ENCODE results near the gene KCNA3. TPM values are rescaled to one million over a fixed set of nuclear protein-coding genes. Genes with fewer than 3 reads are reported as not detected.

The KCNA3 gene
- total and polyA plus RNA-seq, 9 of the 15 experiments (the other 6 are each of a cell fraction or from before 2014, with no cell fraction given): not detected

- no peak for TF ChIP-seq PCBP1 (IDR thresholded peaks at IDR 0.05; ENCODE audit: low read depth, low read length, poor library complexity, severe bottlenecking)
- TF ChIP-seq SMARCB1 (IDR thresholded peaks at IDR 0.05; ENCODE audit: insufficient read length, low read depth): no peak
- TF ChIP-seq, protein P1, sequence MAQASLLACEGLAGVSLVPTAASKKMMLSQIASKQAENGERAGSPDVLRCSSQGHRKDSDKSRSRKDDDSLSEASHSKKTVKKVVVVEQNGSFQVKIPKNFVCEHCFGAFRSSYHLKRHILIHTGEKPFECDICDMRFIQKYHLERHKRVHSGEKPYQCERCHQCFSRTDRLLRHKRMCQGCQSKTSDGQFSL (CRISPR knock-in tag; IDR thresholded peaks at IDR 0.05): no peak
- TF ChIP-seq, protein P1 (tag; IDR thresholded peaks at IDR 0.05): no peak
- TF ChIP-seq KDM2B (CRISPR knock-in tag; IDR thresholded peaks at IDR 0.05): no peak
These were observed 7.0 kb downstream of the KCNA3 start (continued) for GRCh38 chr1:110667776-110668175.

GRCh38 chr1:110663241-110663640 is 11.5 kb downstream of the KCNA3 start:
- Histone ChIP-seq H3K9me3 (replicated peaks; ENCODE audit: control insufficient read depth, insufficient read depth, low read depth, low read length) (no peaks in the 10 kb centered on the region), H4K20me1 (replicated peaks; ENCODE audit: control insufficient read depth, insufficient read depth, low read length) (no peaks in the 10 kb centered on the region), H2AFZ (ENCODE audit: low read depth, low read length) (no peak overlapping the region), H3K4me3 (no peak overlapping the region), H3K9ac (ENCODE audit: insufficient read depth in 1 of 2, low read depth in 2 of 2, low read length in 2 of 2) (no peak overlapping the region), H3K36me3 (ENCODE audit: control insufficient read depth, insufficient read depth, low read length) (no peaks in the 10 kb centered on the region), H3K4me1 (replicated peaks in 1 of 2; ENCODE audit: control insufficient read depth in 2 of 2, insufficient read depth in 2 of 2, low read length in 2 of 2) (no peaks in the 10 kb centered on the region), H3K79me2 (ENCODE audit: control insufficient read depth, insufficient read depth, low read length) (no peaks in the 10 kb centered on the region), H3K27ac (ENCODE audit: extremely low read depth, low read depth, low read length) (no peak overlapping the region), H3K27me3 (ENCODE audit: control insufficient read depth in 2 of 2, insufficient read depth in 2 of 2, low read length in 2 of 2) (no peaks in the 10 kb centered on the region), H3K4me2 (ENCODE audit: insufficient read depth, low read length) (no peak overlapping the region), H3K9me1 (ENCODE audit: control insufficient read depth, insufficient read depth, low read length) (no peaks in the 10 kb centered on the region)
- ATAC-seq (no peak), FAIRE-seq (no peak), DNase-seq (ENCODE audit: extremely low read depth in 1 of 4, low spot score in 3 of 4) (no peak)
- WGBS (ENCODE audit: insufficient coverage, low coverage, missing lambda C conversion rate): 0% methylated on average over 2 of the region's 2 CpGs
- POLR2A ChIA-PET: interaction anchor here (0.6 kb wide), 1 partner anchor 684 kb away, joined by 3 read pairs; no protein-coding TSS in a partner anchor
- CTCF ChIA-PET (ENCODE audit: low intra/inter-chr PET ratio): no interaction called here
- intact Hi-C loops (cut with micrococcal nuclease) (no loop called here), in situ Hi-C loops (cut with MboI) (no loop called here)
- no TSS peak for BruUV-seq (replicated peaks)
- TF ChIP-seq PTRF (tag; IDR thresholded peaks at IDR 0.05) (no peak), YY1 (IDR thresholded peaks at IDR 0.05; ENCODE audit: borderline replicate concordance in 1 of 3, control insufficient read depth in 1 of 3, extremely low read depth in 1 of 3, insufficient read depth in 3 of 3, insufficient read length in 1 of 3, insufficient replicate concordance in 2 of 3, low read depth in 1 of 3, low read length in 2 of 3) (no peak), ZNF23 (CRISPR knock-in tag; IDR thresholded peaks at IDR 0.05) (no peak), ZNF436 (CRISPR knock-in tag; IDR thresholded peaks at IDR 0.05) (no peak), ZNF124 (CRISPR knock-in tag; IDR thresholded peaks at IDR 0.05) (no peak), ZNF134 (CRISPR knock-in tag; conservative IDR thresholded peaks at IDR 0.05) (no peak), TRIM25 (IDR thresholded peaks at IDR 0.05; ENCODE audit: borderline replicate concordance) (no peak), ZNF232 (CRISPR knock-in tag; IDR thresholded peaks at IDR 0.05) (no peak), CCAR2 (IDR thresholded peaks at IDR 0.05; ENCODE audit: low read depth, low read length) (no peak), NR4A1 (CRISPR knock-in tag; IDR thresholded peaks at IDR 0.05) (no peak), NR4A1 (tag; IDR thresholded peaks at IDR 0.05) (no peak)
- TF ChIP-seq, protein P2, sequence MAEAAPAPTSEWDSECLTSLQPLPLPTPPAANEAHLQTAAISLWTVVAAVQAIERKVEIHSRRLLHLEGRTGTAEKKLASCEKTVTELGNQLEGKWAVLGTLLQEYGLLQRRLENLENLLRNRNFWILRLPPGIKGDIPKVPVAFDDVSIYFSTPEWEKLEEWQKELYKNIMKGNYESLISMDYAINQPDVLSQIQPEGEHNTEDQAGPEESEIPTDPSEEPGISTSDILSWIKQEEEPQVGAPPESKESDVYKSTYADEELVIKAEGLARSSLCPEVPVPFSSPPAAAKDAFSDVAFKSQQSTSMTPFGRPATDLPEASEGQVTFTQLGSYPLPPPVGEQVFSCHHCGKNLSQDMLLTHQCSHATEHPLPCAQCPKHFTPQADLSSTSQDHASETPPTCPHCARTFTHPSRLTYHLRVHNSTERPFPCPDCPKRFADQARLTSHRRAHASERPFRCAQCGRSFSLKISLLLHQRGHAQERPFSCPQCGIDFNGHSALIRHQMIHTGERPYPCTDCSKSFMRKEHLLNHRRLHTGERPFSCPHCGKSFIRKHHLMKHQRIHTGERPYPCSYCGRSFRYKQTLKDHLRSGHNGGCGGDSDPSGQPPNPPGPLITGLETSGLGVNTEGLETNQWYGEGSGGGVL (CRISPR knock-in tag; IDR thresholded peaks at IDR 0.05): no peak
